Hematopoietic multipotent progenitor cell treated with erythropoietin and hydrocortisone succinate and interleukin-3 and kit ligand, for 8 days (in vitro differentiated cells): ENCODE data around the gene PLXDC2.
"Not testable (repeated sequence)": the region's sequence is repeated elsewhere in the genome, so short reads cannot be mapped to it uniquely, and the experiment has no call there.

Experiments
- DNase-seq: peaks from one replicate; pipeline ENCODE4 v3.0.0-alpha.2; 2015

PLXDC2 gene

GRCh38 chr10:20133669-20134189 lies 317.5 kb downstream of the PLXDC2 start:
- no peak for DNase-seq

- no peak for DNase-seq
Observed at GRCh38 chr10:20142311-20142710, 326.1 kb downstream of the PLXDC2 start.

- DNase-seq, result no peak
Observed at GRCh38 chr10:20144268-20144667, 328.0 kb downstream of the PLXDC2 start.

- DNase-seq, result no peak
Observed at GRCh38 chr10:20146004-20146403, 329.8 kb downstream of the PLXDC2 start.

GRCh38 chr10:20147684-20148083 lies 331.5 kb downstream of the PLXDC2 start:
- no peak for DNase-seq

GRCh38 chr10:20156511-20156910 lies 340.3 kb downstream of the PLXDC2 start:
- no peak for DNase-seq

GRCh38 chr10:20157314-20157713 lies 341.1 kb downstream of the PLXDC2 start:
- no peak for DNase-seq

GRCh38 chr10:20158086-20158485 lies 341.9 kb downstream of the PLXDC2 start:
- no peak for DNase-seq

- no peak for DNase-seq
Observed at GRCh38 chr10:20162123-20162522, 345.9 kb downstream of the PLXDC2 start.

GRCh38 chr10:20166096-20166675 lies 350.0 kb downstream of the PLXDC2 start:
- DNase-seq, result no peak

GRCh38 chr10:20170661-20171060 lies 354.4 kb downstream of the PLXDC2 start:
- DNase-seq, result no peak

- no peak for DNase-seq
Observed at GRCh38 chr10:20173046-20173445, 356.8 kb downstream of the PLXDC2 start.

- DNase-seq, result no peak
Observed at GRCh38 chr10:20175719-20176118, 359.5 kb downstream of the PLXDC2 start.

- no peak for DNase-seq
Observed at GRCh38 chr10:20180766-20181165, 364.5 kb downstream of the PLXDC2 start.

GRCh38 chr10:20181434-20181833 lies 365.2 kb downstream of the PLXDC2 start:
- DNase-seq, result no peak

GRCh38 chr10:20185116-20185515 lies 368.9 kb downstream of the PLXDC2 start:
- no peak for DNase-seq

- not testable (repeated sequence) for DNase-seq
Observed at GRCh38 chr10:20191392-20191791, 375.2 kb downstream of the PLXDC2 start.

GRCh38 chr10:20195076-20195475 lies 378.8 kb downstream of the PLXDC2 start:
- DNase-seq, result no peak

- DNase-seq, result no peak
Observed at GRCh38 chr10:20200758-20201157, 384.5 kb downstream of the PLXDC2 start.

- DNase-seq, result no peak
Observed at GRCh38 chr10:20202337-20202736, 386.1 kb downstream of the PLXDC2 start.

- DNase-seq, result no peak
Observed at GRCh38 chr10:20207653-20208052, 391.4 kb downstream of the PLXDC2 start.

- DNase-seq, result not testable (repeated sequence)
Observed at GRCh38 chr10:20209098-20209497, 392.9 kb downstream of the PLXDC2 start.

- DNase-seq, result no peak
Observed at GRCh38 chr10:20215547-20216152, 399.4 kb downstream of the PLXDC2 start.

GRCh38 chr10:20221356-20221755 lies 405.1 kb downstream of the PLXDC2 start:
- DNase-seq, result no peak

- DNase-seq, result no peak
Observed at GRCh38 chr10:20228729-20229128, 412.5 kb downstream of the PLXDC2 start.
